ENCODE results near the gene INO80. TPM values are rescaled to one million over a fixed set of nuclear protein-coding genes. Genes with fewer than 3 reads are reported as not detected.

Gene INO80
- total and polyA plus RNA-seq, 2 donors (not counting 3 experiments of a cell fraction or from before 2014, with no cell fraction given) = 5.7 to 29.1 TPM

DNA sequence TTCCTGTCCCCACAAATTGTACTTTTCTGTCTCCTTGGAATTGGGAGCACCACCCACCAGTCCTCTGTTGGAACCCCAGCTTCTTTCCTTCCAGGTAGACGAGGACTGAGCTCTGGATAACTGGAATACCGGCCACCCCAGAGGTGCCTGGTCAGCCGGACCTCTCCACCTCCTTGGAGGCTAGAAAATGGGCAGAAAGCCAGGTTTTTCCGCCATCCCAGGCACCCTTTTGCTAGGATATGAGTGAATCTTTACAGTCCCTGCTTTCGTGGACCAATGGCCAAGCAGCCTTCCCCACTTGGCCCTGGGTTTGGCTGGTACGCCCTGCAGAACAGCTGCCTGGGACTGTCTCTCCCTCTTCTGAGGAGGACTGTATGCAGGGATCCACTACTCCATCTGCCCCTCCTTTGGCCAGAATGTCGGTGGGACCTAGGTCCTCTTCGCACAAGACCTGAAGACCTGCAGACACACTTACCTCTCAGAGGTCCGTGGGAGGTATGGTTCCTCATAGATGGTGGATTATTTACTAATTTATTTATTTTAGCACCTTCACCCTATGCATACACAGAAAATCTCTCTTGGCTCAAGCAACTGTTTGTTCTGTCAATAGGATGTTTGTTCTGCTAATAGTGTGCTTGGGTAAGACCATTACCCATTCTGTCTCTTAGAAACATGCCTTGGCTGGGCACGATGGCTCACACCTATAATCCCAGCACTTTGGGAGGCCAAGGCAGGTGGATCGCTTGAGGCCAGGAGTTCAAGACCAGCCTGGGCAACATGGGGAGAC, 171.4 kb downstream of the INO80 start:
- BruUV-seq (replicated peaks) = no TSS peak
- no peaks in the 10 kb centered on the region for H3K9me1 ChIP-seq (replicated peaks; ENCODE audit: control insufficient read depth, extremely low read depth, insufficient read depth, low read length)
- no peak for FAIRE-seq
- H3K9ac ChIP-seq (replicated peaks; ENCODE audit: extremely low read depth, insufficient read depth, low read length) = no peak overlapping the region
- no peaks in the 10 kb centered on the region for H3K9me3 ChIP-seq (replicated peaks; ENCODE audit: control insufficient read depth, insufficient read depth, low read length)
- no peak for DNase-seq (ENCODE audit: low read depth, low spot score)
- H3K4me2 ChIP-seq (ENCODE audit: insufficient read depth, low read length) = no peak overlapping the region
- CTCF ChIA-PET = interaction anchor here (1.8 to 2.2 kb wide), 2 partner anchors 16 to 74 kb away, joined by 3 to 10 read pairs; no protein-coding TSS in a partner anchor
- TF ChIP-seq POLR2A (IDR thresholded peaks at IDR 0.05; ENCODE audit: low read depth, low read length) = no peak
- no peak for TF ChIP-seq FOS (IDR thresholded peaks at IDR 0.05; ENCODE audit: borderline replicate concordance, insufficient read depth, low read length)
- TF ChIP-seq, protein P1, sequence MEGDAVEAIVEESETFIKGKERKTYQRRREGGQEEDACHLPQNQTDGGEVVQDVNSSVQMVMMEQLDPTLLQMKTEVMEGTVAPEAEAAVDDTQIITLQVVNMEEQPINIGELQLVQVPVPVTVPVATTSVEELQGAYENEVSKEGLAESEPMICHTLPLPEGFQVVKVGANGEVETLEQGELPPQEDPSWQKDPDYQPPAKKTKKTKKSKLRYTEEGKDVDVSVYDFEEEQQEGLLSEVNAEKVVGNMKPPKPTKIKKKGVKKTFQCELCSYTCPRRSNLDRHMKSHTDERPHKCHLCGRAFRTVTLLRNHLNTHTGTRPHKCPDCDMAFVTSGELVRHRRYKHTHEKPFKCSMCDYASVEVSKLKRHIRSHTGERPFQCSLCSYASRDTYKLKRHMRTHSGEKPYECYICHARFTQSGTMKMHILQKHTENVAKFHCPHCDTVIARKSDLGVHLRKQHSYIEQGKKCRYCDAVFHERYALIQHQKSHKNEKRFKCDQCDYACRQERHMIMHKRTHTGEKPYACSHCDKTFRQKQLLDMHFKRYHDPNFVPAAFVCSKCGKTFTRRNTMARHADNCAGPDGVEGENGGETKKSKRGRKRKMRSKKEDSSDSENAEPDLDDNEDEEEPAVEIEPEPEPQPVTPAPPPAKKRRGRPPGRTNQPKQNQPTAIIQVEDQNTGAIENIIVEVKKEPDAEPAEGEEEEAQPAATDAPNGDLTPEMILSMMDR (IDR thresholded peaks at IDR 0.05; ENCODE audit: extremely low read depth in 1 of 2, insufficient read depth in 1 of 2, low read depth in 1 of 2, low read length in 2 of 2) = no peak
- no peak for TF ChIP-seq GATA2 (IDR thresholded peaks at IDR 0.05; ENCODE audit: insufficient read depth, insufficient read length, low read depth, low read length)
- TF ChIP-seq MYC (IDR thresholded peaks at IDR 0.05; ENCODE audit: low read depth, low read length) = no peak
- no peak for TF ChIP-seq EZH2 (IDR thresholded peaks at IDR 0.05; ENCODE audit: borderline replicate concordance, low read depth, low read length, severe bottlenecking)
- TF ChIP-seq, protein P2, sequence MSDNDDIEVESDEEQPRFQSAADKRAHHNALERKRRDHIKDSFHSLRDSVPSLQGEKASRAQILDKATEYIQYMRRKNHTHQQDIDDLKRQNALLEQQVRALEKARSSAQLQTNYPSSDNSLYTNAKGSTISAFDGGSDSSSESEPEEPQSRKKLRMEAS (IDR thresholded peaks at IDR 0.05; ENCODE audit: insufficient read depth, insufficient read length) = no peak
- H3K27ac ChIP-seq (ENCODE audit: insufficient read depth, low read depth, low read length) = no peak overlapping the region
- H3K79me2 ChIP-seq (ENCODE audit: control insufficient read depth, insufficient read depth, low read length) = no peaks in the 10 kb centered on the region
- H2AFZ ChIP-seq (ENCODE audit: low read depth, low read length) = no peak overlapping the region
- no peaks in the 10 kb centered on the region for H3K27me3 ChIP-seq (ENCODE audit: control insufficient read depth in 2 of 2, insufficient read depth in 2 of 2, low read length in 2 of 2)
- H4K20me1 ChIP-seq (replicated peaks; ENCODE audit: control insufficient read depth, extremely low read depth, insufficient read depth, low read length) = no peaks in the 10 kb centered on the region
- H3K4me3 ChIP-seq (replicated peaks in 1 of 3; ENCODE audit: insufficient read depth in 1 of 3, low read depth in 1 of 3, low read length in 3 of 3) = no peak overlapping the region
- H3K36me3 ChIP-seq (ENCODE audit: control insufficient read depth in 2 of 2, extremely low read depth in 1 of 2, insufficient read depth in 2 of 2, low read length in 2 of 2) = no peaks in the 10 kb centered on the region
- dilution Hi-C loops (cut with MboI; ENCODE audit: extremely low pct_ligation_motif_present, low sequenced_read_pairs) (no loop called here), intact Hi-C loops (cut with micrococcal nuclease) (loop anchor here (5.0 to 10.0 kb wide), 2 partner anchors 170 to 288 kb away; partner anchors contain the start of genes CHP1, EXD1 and INO80)
- peaks cover 30% of the 10 kb centered on the region for H3K4me1 ChIP-seq (ENCODE audit: control insufficient read depth, extremely low read depth, insufficient read depth, low read length)
- POLR2A ChIA-PET = interaction anchor here (1.3 kb wide), 1 partner anchor 21 kb away, joined by 10 read pairs; no protein-coding TSS in a partner anchor

Data from endothelial cell of umbilical vein (primary cell).